ENCODE measurements around the gene ARVCF. TPM values are rescaled to one million over a fixed set of nuclear protein-coding genes. Genes with fewer than 3 reads are reported as not detected.

ARVCF gene
- polyA plus RNA-seq, 1 of the 3 experiments (the other 2 are of a cell fraction): 27.4 TPM

DNA sequence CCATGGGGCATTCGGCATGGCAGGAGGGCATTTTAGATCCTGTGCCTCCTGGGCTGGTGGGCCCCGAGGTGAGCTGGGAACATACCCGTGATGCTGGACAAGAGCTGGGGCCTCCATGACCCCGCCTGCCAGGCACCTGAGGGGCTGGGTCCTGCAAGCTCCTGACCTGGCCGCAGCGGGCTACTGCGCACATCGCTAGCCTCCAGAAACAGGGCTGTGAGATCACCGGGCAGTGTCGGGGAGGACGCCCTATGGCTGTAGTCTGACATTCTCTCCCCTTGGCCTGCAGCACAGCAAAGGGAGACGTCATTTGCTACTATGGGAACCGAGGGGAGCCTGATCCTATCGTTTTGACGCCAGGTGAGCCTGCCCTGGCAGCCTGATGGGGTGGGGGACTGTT, 39.0 kb upstream of the ARVCF start (continued):
- no peak for TF ChIP-seq TAF1 (IDR thresholded peaks at IDR 0.05; ENCODE audit: borderline replicate concordance, low read depth, low read length)

DNA sequence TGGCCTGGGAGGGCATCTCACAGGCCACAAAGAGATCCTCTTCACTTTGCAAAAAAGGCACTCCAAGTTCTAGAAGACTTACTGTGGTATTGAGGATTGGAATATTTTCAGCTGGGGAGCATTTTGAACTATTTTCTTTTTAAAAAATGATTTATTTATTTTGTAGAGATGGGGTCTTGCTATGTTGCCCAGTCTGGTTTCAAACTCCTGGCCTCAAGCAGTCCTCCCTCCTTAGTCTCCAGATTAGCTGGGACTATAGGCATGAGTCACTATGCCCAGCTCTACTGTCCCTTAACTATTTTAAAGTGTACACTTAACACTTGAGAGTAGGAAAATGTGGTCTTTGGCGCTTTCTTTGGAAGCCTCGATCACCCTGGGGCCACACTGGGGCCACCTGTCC, 38.5 kb upstream of the ARVCF start:
- Histone ChIP-seq H3K27me3 (ENCODE audit: insufficient read depth) (no peaks in the 10 kb centered on the region), H3K36me3 (replicated peaks in 1 of 2; ENCODE audit: control insufficient read depth in 1 of 2, insufficient read depth in 2 of 2, low read length in 1 of 2) (peaks cover 2 to 4% of the 10 kb centered on the region in 2 experiments), H3K27ac (ENCODE audit: low read depth in 2 of 2, low read length in 1 of 2) (no peak overlapping the region), H3K9me2 (no peaks in the 10 kb centered on the region), H3K9me3 (no peaks in the 10 kb centered on the region), H2AFZ (ENCODE audit: low read depth) (no peak overlapping the region), H3K9ac (no peak overlapping the region), H3K4me2 (no peak overlapping the region), H3F3A (replicated peaks; ENCODE audit: insufficient read depth) (peaks cover 2% of the 10 kb centered on the region), H3K4me3 (ENCODE audit: low read depth in 2 of 2, low read length in 1 of 2) (no peak overlapping the region), H4K20me1 (ENCODE audit: insufficient read depth) (no peaks in the 10 kb centered on the region), H3K4me1 (ENCODE audit: control insufficient read depth in 1 of 2, insufficient read depth in 2 of 2, low read depth in 1 of 2, low read length in 1 of 2) (no peaks in the 10 kb centered on the region), H3K79me2 (ENCODE audit: insufficient read depth) (no peaks in the 10 kb centered on the region)
- TF ChIP-seq, protein P1, sequence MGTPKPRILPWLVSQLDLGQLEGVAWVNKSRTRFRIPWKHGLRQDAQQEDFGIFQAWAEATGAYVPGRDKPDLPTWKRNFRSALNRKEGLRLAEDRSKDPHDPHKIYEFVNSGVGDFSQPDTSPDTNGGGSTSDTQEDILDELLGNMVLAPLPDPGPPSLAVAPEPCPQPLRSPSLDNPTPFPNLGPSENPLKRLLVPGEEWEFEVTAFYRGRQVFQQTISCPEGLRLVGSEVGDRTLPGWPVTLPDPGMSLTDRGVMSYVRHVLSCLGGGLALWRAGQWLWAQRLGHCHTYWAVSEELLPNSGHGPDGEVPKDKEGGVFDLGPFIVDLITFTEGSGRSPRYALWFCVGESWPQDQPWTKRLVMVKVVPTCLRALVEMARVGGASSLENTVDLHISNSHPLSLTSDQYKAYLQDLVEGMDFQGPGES (IDR thresholded peaks at IDR 0.05; ENCODE audit: low read depth, low read length): no peak
- TF ChIP-seq TAF1 (IDR thresholded peaks at IDR 0.05; ENCODE audit: borderline replicate concordance, low read depth, low read length) (no peak), GATA2 (CRISPR knock-in tag; IDR thresholded peaks at IDR 0.05) (no peak), TCF12 (IDR thresholded peaks at IDR 0.05) (no peak), EP300 (IDR thresholded peaks at IDR 0.05; ENCODE audit: borderline replicate concordance in 1 of 2, low read depth in 1 of 2, low read length in 1 of 2) (no peak), ELF1 (IDR thresholded peaks at IDR 0.05) (no peak), MEF2A (IDR thresholded peaks at IDR 0.05; ENCODE audit: borderline replicate concordance, low read depth) (no peak), RCOR1 (IDR thresholded peaks at IDR 0.05; ENCODE audit: low read length) (no peak), SIN3A (IDR thresholded peaks at IDR 0.05; ENCODE audit: borderline replicate concordance, low read depth, low read length) (no peak), SMC3 (IDR thresholded peaks at IDR 0.05; ENCODE audit: low read depth, low read length) (no peak), FOSL2 (IDR thresholded peaks at IDR 0.05; ENCODE audit: borderline replicate concordance, low read depth) (no peak), RXRA (IDR thresholded peaks at IDR 0.05; ENCODE audit: borderline replicate concordance, low read depth) (no peak), EZH2phosphoT487 (IDR thresholded peaks at IDR 0.05; ENCODE audit: borderline replicate concordance, low read depth) (no peak)
- TF ChIP-seq, protein P2, sequence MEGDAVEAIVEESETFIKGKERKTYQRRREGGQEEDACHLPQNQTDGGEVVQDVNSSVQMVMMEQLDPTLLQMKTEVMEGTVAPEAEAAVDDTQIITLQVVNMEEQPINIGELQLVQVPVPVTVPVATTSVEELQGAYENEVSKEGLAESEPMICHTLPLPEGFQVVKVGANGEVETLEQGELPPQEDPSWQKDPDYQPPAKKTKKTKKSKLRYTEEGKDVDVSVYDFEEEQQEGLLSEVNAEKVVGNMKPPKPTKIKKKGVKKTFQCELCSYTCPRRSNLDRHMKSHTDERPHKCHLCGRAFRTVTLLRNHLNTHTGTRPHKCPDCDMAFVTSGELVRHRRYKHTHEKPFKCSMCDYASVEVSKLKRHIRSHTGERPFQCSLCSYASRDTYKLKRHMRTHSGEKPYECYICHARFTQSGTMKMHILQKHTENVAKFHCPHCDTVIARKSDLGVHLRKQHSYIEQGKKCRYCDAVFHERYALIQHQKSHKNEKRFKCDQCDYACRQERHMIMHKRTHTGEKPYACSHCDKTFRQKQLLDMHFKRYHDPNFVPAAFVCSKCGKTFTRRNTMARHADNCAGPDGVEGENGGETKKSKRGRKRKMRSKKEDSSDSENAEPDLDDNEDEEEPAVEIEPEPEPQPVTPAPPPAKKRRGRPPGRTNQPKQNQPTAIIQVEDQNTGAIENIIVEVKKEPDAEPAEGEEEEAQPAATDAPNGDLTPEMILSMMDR (IDR thresholded peaks at IDR 0.05): no peak
- TF ChIP-seq, protein P3, sequence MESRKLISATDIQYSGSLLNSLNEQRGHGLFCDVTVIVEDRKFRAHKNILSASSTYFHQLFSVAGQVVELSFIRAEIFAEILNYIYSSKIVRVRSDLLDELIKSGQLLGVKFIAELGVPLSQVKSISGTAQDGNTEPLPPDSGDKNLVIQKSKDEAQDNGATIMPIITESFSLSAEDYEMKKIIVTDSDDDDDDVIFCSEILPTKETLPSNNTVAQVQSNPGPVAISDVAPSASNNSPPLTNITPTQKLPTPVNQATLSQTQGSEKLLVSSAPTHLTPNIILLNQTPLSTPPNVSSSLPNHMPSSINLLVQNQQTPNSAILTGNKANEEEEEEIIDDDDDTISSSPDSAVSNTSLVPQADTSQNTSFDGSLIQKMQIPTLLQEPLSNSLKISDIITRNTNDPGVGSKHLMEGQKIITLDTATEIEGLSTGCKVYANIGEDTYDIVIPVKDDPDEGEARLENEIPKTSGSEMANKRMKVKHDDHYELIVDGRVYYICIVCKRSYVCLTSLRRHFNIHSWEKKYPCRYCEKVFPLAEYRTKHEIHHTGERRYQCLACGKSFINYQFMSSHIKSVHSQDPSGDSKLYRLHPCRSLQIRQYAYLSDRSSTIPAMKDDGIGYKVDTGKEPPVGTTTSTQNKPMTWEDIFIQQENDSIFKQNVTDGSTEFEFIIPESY (IDR thresholded peaks at IDR 0.05; ENCODE audit: borderline replicate concordance, low read depth): no peak
- CTCF ChIA-PET: no interaction called here
- WGBS (ENCODE audit: low lambda C conversion rate): 88% methylated on average over 2 of the region's 2 CpGs
- POLR2A ChIA-PET: no interaction called here
- no peak for DNase-seq

Measured in SK-N-SH (cell line).